Thyroid gland (tissue), 4 donors: ENCODE data around the gene EZR. TPM values are rescaled to one million over a fixed set of nuclear protein-coding genes. Genes with fewer than 3 reads are reported as not detected.

ENCODE experiments used
- DNase-seq, 2 donors: peaks; one replicate each; pipeline ENCODE4 v3.0.0-alpha.2; 2019
- H3K27ac ChIP-seq, 3 donors: fragments of 200-600 bp; sonication (generic); 1 replicate in 2 of 3; 2 replicates in 1 of 3; pipeline ENCODE4 v1.5.1; 2016 to 2019; ENCODE audit warnings: mild to moderate bottlenecking in 1 of 3, moderate library complexity in 1 of 3
- H3K27me3 ChIP-seq: fragments of 200-600 bp; sonication (generic); one replicate; pipeline ENCODE4 v1.5.1; 2019
- H3K36me3 ChIP-seq, 2 donors: fragments of 200-600 bp; sonication (generic); one replicate each; pipeline ENCODE4 v1.5.1; 2016 to 2019
- H3K4me1 ChIP-seq, 2 donors: fragments of 200-600 bp; sonication (generic); one replicate each; pipeline ENCODE4 v1.5.1; 2017 to 2019
- H3K4me3 ChIP-seq, 3 donors: fragments of 200-600 bp; sonication (generic); replicated peaks in 1 of 3; 1 replicate in 2 of 3; 2 replicates in 1 of 3; pipeline ENCODE4 v1.5.1; 2016; ENCODE audit warnings: mild to moderate bottlenecking in 1 of 3
- H3K9me3 ChIP-seq: fragments of 200-600 bp; sonication (generic); one replicate; pipeline ENCODE4 v1.5.1; 2017
- POLR2A ChIP-seq, 2 donors: fragments of 450-650 bp; IDR thresholded peaks; one replicate each; pipeline ENCODE4 v1.6.1; 2017; ENCODE audit warnings: antibody characterized with exemption in 2 of 2, mild to moderate bottlenecking in 2 of 2, moderate library complexity in 1 of 2
- WGBS, 2 donors: methylation state at CpG; one replicate each; pipeline ENCODE4 v1.1.5; 2017; 5-methylcytosine and 5-hydroxymethylcytosine counted together
- intact Hi-C: fragments of 100-400 bp; cut with DNase I; formaldehyde crosslinking; loops from one replicate; pipeline ENCODE4 v1.15.1; 2023
- total RNA-seq, 4 donors: library from RNA; depleted of rRNA; stranded (reverse); fragments of >200 nt; gene quantifications; one replicate each; pipeline ENCODE4 v1.2.3, GENCODE V29; 2016
- TF ChIP-seq, protein P1 (sequence below), 6 experiments: fragments of 200-600 bp in 3 of 6; fragments of 450-650 bp in 3 of 6; sonication (generic) in 3 of 6; IDR thresholded peaks; one replicate each; pipeline ENCODE4 v1.5.1; 2016 to 2019; ENCODE audit warnings: antibody characterized with exemption in 6 of 6, mild to moderate bottlenecking in 2 of 6, inconsistent platforms in 1 of 6, moderate library complexity in 1 of 6

Gene EZR
- total RNA-seq, 4 donors from 2014 or later: 221 to 412 (median 339) TPM

DNA sequence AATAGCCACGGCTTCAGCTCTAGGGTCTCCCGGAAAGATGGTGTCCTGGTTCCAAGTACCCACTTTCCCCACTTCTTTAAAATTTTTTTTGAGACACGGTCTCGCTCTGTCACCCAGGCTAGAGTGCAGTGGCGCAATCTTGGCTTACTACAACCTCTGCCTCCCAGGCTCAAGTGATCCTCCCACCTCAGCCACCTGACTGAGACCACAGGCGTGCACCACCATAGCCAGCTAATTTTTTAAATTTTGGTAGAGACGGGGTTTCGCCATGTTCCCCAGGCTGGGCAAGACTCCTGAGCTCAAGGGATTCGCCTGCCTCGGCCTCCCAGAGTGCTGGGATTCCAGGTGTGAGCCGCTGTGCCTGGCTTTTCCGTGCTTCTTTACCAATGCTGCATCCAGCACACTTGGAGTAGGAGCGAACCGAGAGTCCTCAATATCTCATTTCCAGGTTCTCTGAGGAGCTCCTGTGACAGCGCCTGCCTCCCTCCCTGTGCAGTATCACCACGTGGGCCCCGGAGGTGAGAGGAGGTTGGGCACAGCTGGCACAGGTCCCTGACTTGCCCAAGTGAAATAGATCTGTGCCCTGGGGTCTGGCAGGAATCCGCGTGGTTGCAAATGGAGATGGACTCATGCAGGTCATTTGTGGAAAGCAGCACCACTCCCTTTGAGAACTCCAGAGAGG, 37.3 kb downstream of the EZR start:
- Histone ChIP-seq H3K27me3 (no peaks in the 10 kb centered on the region), H3K27ac (peak overlapping the region; percentile 93 to 97 (median 93)), H3K4me1 (peaks cover 47 to 58% of the 10 kb centered on the region in 2 donors), H3K9me3 (no peaks in the 10 kb centered on the region), H3K36me3 (peaks cover 31 to 36% of the 10 kb centered on the region in 2 donors), H3K4me3 (no peak overlapping the region)
- WGBS, 2 donors: 81 to 85% methylated on average over 15 to 19 of the region's 19 CpGs
- no peak for TF ChIP-seq POLR2A (IDR thresholded peaks at IDR 0.05)
- TF ChIP-seq, protein P1, sequence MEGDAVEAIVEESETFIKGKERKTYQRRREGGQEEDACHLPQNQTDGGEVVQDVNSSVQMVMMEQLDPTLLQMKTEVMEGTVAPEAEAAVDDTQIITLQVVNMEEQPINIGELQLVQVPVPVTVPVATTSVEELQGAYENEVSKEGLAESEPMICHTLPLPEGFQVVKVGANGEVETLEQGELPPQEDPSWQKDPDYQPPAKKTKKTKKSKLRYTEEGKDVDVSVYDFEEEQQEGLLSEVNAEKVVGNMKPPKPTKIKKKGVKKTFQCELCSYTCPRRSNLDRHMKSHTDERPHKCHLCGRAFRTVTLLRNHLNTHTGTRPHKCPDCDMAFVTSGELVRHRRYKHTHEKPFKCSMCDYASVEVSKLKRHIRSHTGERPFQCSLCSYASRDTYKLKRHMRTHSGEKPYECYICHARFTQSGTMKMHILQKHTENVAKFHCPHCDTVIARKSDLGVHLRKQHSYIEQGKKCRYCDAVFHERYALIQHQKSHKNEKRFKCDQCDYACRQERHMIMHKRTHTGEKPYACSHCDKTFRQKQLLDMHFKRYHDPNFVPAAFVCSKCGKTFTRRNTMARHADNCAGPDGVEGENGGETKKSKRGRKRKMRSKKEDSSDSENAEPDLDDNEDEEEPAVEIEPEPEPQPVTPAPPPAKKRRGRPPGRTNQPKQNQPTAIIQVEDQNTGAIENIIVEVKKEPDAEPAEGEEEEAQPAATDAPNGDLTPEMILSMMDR (IDR thresholded peaks at IDR 0.05): no peak
- intact Hi-C loops: no loop called here
- no peak for DNase-seq

DNA sequence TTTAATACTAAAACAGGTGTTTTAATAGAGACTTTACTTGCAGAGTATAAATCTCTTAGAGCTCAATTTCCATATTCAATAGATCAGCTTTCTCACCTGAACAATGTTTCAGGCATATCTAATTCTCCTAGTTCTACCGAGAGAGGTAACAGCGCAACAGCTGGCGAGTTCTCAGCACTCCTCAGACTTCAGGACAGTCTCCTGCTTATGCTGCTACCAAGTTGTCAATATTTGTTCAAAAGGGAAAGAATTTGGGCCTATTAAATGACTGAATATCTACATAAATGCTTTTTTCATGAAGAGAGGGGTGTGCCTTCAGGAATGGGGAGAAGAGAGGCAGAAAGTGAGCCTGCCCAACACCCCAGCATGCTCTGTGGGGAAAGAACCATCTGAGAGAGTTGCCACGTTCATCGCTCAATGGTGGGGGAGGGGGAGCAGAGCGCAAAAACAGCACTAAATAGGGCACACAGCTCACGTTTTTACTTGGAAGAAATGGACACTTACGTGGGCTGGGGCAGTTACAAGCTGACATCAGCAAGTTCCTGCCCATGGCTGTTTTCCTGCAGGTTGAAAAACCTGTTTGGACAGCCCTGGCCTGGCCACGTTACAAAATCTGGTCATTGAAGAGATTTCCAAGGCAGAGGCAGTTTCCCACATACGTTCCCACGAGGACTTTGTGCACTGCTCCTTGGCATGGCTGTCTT, 38.0 kb downstream of the EZR start:
- Histone ChIP-seq H3K36me3 (peaks cover 33 to 38% of the 10 kb centered on the region in 2 donors), H3K27me3 (no peaks in the 10 kb centered on the region), H3K4me1 (peaks cover 47 to 54% of the 10 kb centered on the region in 2 donors), H3K4me3 (no peak overlapping the region), H3K27ac (peak overlapping the region; percentile 93 to 97 (median 93)), H3K9me3 (no peaks in the 10 kb centered on the region)
- intact Hi-C loops: no loop called here
- TF ChIP-seq, protein P1 (IDR thresholded peaks at IDR 0.05): peak in 1 of 6 experiments; percentile 6
- no peak for TF ChIP-seq POLR2A (IDR thresholded peaks at IDR 0.05)
- peak; percentile 90 to 91 for DNase-seq
- 41 to 50% methylated on average over 11 of the region's 11 CpGs for WGBS, 2 donors

DNA sequence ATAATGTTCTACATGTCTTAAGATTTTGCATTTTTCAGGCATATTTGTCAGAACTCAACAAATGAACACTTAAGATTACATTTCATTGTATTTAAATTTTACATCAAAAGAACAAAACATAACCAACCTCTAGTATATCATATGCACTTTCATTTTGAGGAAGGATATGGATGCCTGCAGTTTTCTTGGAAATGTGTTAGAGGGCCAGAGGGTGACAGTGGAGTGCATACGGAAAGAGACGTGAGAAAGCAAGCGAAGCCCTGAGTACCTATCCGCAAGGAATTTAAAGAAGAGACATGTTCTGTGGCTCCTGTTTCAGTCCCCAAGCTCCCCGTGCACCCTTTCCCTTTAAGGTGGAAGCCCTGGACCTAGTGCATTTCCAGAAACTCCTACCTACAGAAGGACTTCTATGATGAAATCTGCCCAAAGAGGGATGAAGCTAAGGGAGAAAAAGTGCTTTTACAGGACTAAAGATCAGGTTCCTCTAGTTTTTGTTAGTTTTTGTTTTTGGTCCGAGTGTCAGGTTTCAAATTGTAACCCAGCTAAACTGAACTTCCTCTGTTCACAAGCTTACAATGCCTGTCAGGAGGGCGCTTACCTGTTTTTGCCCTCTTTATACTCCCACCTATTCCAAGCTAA, 38.8 kb downstream of the EZR start:
- intact Hi-C loops: no loop called here
- Histone ChIP-seq H3K4me1 (peaks cover 40 to 47% of the 10 kb centered on the region in 2 donors), H3K36me3 (peaks cover 41 to 45% of the 10 kb centered on the region in 2 donors), H3K4me3 (no peak overlapping the region), H3K9me3 (no peaks in the 10 kb centered on the region), H3K27me3 (no peaks in the 10 kb centered on the region), H3K27ac (peak overlapping the region; percentile 93 to 97 (median 93))
- DNase-seq: peak in 1 of 2 donors; percentile 3
- TF ChIP-seq POLR2A (IDR thresholded peaks at IDR 0.05): peak in 1 of 2 donors; percentile 10
- TF ChIP-seq, protein P1 (IDR thresholded peaks at IDR 0.05): no peak
- WGBS, 2 donors: 73 to 76% methylated on average over 7 of the region's 7 CpGs

DNA sequence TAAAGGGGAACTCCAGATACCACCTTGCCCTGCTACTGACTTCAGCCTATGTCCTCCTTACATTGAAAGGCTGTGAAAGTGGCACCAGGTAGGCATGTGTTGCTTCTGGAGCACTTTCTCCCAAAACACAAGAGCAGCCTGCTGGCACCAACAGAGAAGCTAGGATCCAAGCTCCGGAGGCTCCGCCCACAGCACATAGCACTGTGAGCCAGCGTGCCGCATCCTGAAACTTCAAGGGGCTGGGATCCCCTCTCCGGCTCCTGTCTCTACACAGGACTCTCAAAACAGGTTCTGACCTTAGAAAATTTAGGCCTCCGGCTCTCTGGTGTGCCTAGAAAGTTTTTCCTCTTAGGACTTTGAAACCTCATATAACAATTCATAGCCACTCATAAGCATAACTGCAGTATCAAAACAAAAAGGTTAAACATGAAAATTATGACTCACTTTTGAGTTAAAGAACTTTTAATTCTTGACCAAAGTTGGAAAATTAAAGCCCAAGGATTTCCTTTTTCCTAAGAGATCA, 41.1 kb downstream of the EZR start:
- Histone ChIP-seq H3K27me3 (no peaks in the 10 kb centered on the region), H3K4me3 (no peak overlapping the region), H3K27ac (peak overlapping the region in 1 of 3 donors; percentile 4), H3K36me3 (peaks cover 44 to 47% of the 10 kb centered on the region in 2 donors), H3K4me1 (peaks cover 25 to 29% of the 10 kb centered on the region in 2 donors), H3K9me3 (no peaks in the 10 kb centered on the region)
- 55 to 94% methylated on average over 6 of the region's 6 CpGs for WGBS, 2 donors
- no peak for TF ChIP-seq POLR2A (IDR thresholded peaks at IDR 0.05)
- TF ChIP-seq, protein P1 (IDR thresholded peaks at IDR 0.05): no peak
- DNase-seq: peak in 1 of 2 donors; percentile 73
- intact Hi-C loops: no loop called here
